Tibial artery (tissue), 4 donors: ENCODE data around the gene CACNA1C.

Experiments used
- DNase-seq, 2 donors: peaks; one replicate each; pipeline ENCODE4 v3.0.0-alpha.2; 2019
- H3K27ac ChIP-seq, 2 donors: fragments of 200-600 bp; sonication (generic) in 1 of 2; 1 replicate in 1 of 2; 2 replicates in 1 of 2; pipeline ENCODE4 v1.5.1; 2018 to 2019; ENCODE audit warnings: mild to moderate bottlenecking in 1 of 2
- H3K27me3 ChIP-seq, 2 donors: fragments of 200-600 bp; sonication (generic) in 1 of 2; one replicate each; pipeline versions ENCODE4 v1.5.1 to v1.6.0; 2016 to 2019
- H3K36me3 ChIP-seq, 3 donors: fragments of 200-600 bp; sonication (generic) in 2 of 3; one replicate each; pipeline ENCODE4 v1.5.1; 2016 to 2019; ENCODE audit warnings: mild to moderate bottlenecking in 2 of 3
- H3K4me1 ChIP-seq, 4 donors: fragments of 200-600 bp; sonication (generic) in 2 of 4; 1 replicate in 3 of 4; 2 replicates in 1 of 4; pipeline ENCODE4 v1.5.1; 2016 to 2019
- H3K4me3 ChIP-seq, 2 donors: fragments of 200-600 bp; sonication (generic) in 1 of 2; 1 replicate in 1 of 2; 2 replicates in 1 of 2; pipeline ENCODE4 v1.5.1; 2018 to 2019; ENCODE audit warnings: mild to moderate bottlenecking in 2 of 2
- H3K9me3 ChIP-seq, 3 donors: fragments of 200-600 bp; sonication (generic) in 1 of 3; one replicate each; pipeline ENCODE4 v1.5.1; 2016 to 2019
- CTCF ChIP-seq, 2 experiments: fragments of 200-600 bp in 1 of 2; fragments of 450-650 bp in 1 of 2; IDR thresholded peaks; one replicate each; pipeline ENCODE4 v1.5.1; 2017 to 2019; ENCODE audit warnings: antibody characterized with exemption in 2 of 2, mild to moderate bottlenecking in 1 of 2, moderate library complexity in 1 of 2
- intact Hi-C: fragments of 100-400 bp; cut with DNase I; formaldehyde crosslinking; loops from one replicate; pipeline ENCODE4 v1.15.0; 2023; ENCODE audit warnings: low total_unique reads

The CACNA1C gene

DNA sequence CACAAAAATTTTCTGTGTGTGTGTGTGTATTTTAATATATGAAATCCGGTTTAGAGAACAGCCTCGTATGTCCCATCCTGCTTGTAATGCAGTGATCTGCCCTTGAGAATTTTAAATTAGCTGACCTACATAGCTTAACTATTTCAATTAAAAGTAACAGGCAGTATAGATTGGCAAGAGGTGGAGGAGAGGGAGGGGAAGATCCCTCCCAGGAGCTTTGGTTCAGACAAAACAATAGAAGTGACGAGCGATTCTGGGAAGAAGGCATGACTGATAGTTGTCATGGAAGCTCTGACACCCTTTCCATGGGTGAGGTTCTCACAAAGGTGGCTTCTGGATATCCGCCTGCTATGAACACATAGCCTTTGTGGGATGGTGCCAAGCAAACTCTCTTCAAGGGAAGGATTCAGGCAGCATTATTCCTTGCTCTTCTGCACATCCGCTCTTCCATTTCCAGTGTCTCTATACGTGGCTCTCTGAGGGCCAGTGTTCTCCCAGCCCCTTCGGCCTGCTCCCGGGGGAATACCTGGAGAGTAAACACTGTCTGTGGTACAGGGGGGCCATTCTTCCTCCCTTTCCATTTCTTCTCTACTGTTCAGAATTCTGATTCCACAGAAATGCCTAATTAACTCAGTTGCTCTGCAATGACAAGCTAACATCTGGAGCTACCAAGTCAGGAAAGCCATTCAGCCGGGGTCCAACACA, 182.0 kb downstream of the CACNA1C start:
- no peak for TF ChIP-seq CTCF (IDR thresholded peaks at IDR 0.05)
- intact Hi-C loops = no loop called here
- Histone ChIP-seq H3K27me3 (no peaks in the 10 kb centered on the region), H3K4me1 (peaks cover 0 to 54% (median 30%) of the 10 kb centered on the region in 4 donors), H3K27ac (peak overlapping the region; percentile 14 to 21), H3K36me3 (no peaks in the 10 kb centered on the region), H3K4me3 (no peak overlapping the region), H3K9me3 (no peaks in the 10 kb centered on the region)
- DNase-seq = no peak

GRCh38 chr12:2236506-2237294, 183.9 kb downstream of the CACNA1C start:
- peak overlapping the region in 1 of 2 donors; percentile 83 for H3K27ac ChIP-seq
- no peak for DNase-seq
- no peak for TF ChIP-seq CTCF (IDR thresholded peaks at IDR 0.05)
- no peaks in the 10 kb centered on the region for H3K9me3 ChIP-seq
- intact Hi-C loops = no loop called here
- no peak overlapping the region for H3K4me3 ChIP-seq
- no peaks in the 10 kb centered on the region for H3K36me3 ChIP-seq
- H3K27me3 ChIP-seq = no peaks in the 10 kb centered on the region
- peaks cover 0 to 71% (median 44%) of the 10 kb centered on the region in 4 donors for H3K4me1 ChIP-seq

- Histone ChIP-seq H3K9me3 (no peaks in the 10 kb centered on the region), H3K36me3 (no peaks in the 10 kb centered on the region), H3K4me3 (no peak overlapping the region), H3K27me3 (no peaks in the 10 kb centered on the region), H3K27ac (peak overlapping the region; percentile 69 to 83), H3K4me1 (peaks cover 0 to 71% (median 45%) of the 10 kb centered on the region in 4 donors)
- TF ChIP-seq CTCF (IDR thresholded peaks at IDR 0.05) = no peak
- DNase-seq = no peak
- intact Hi-C loops = no loop called here
Measured at GRCh38 chr12:2238111-2238510, 185.3 kb downstream of the CACNA1C start.

DNA sequence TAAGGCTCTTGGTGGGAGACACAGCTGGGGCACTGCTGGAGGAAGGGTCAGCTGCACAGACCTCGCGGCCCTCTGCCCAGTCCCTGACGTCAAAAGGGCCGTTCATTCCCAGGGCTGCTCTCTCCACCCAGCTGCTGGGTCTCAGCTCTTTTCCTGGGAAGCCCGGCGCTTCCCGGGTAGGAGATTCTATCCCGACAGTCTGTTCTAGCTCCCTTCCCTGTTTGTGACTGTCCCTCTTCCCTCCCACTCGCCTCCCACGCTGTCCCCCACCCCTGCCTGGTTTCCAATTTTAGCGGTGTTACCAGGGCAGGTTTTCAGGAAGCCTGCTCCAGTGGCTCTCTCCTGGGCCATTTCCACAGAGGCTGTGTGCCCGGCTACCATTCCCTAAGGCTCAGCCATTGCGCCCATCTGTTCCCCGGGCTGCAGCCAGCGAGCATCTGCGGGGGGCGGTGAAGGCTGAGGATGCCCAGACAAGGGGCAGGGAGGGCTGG, 186.6 kb downstream of the CACNA1C start:
- Histone ChIP-seq H3K4me1 (peaks cover 0 to 72% (median 49%) of the 10 kb centered on the region in 4 donors), H3K4me3 (peak overlapping the region in 1 of 2 donors; percentile 13), H3K27ac (peak overlapping the region; percentile 69 to 83)

DNA sequence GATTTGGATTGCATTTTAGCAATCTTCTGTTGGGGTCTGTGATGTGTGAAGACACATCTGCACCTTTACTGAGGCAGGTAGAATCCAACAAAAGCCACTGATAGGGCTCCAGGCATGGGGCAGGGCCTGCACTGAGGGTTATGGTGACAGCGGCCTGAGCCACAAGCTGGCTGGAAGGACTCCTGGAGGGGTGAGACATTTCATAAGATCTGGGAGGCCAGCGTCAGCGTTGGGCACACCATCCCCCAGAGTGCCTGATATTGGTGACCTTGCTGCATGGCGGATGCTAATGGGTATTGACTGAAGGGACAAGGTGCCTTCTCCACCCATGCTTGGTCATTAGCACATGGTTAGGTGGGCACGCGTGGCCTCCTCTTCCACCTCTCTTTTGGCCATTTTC, 187.6 kb downstream of the CACNA1C start:
- no peaks in the 10 kb centered on the region for H3K27me3 ChIP-seq
- H3K4me3 ChIP-seq = no peak overlapping the region
- H3K9me3 ChIP-seq = no peaks in the 10 kb centered on the region
- DNase-seq = no peak
- no peaks in the 10 kb centered on the region for H3K36me3 ChIP-seq
- TF ChIP-seq CTCF (IDR thresholded peaks at IDR 0.05) = no peak
- peak overlapping the region; percentile 35 to 69 for H3K27ac ChIP-seq
- intact Hi-C loops = no loop called here
- peaks cover 0 to 72% (median 49%) of the 10 kb centered on the region in 4 donors for H3K4me1 ChIP-seq

More for the DNA sequence above, 186.6 kb downstream of the CACNA1C start:
- H3K9me3 ChIP-seq = no peaks in the 10 kb centered on the region
- H3K36me3 ChIP-seq = no peaks in the 10 kb centered on the region
- intact Hi-C loops = no loop called here
- DNase-seq = peak; percentile 28 to 82
- no peak for TF ChIP-seq CTCF (IDR thresholded peaks at IDR 0.05)
- H3K27me3 ChIP-seq = no peaks in the 10 kb centered on the region
